ENCODE data around the gene CD177.
"Not testable (repeated sequence)": the region's sequence is repeated elsewhere in the genome, so short reads cannot be mapped to it uniquely, and the experiment has no call there.

CD177 gene

GRCh38 chr19:43332058-43332922 lies 21.2 kb upstream of the CD177 start:
- in situ Hi-C loops (cut with MboI; ENCODE audit: low sequenced_read_pairs): no loop called here

GRCh38 chr19:43336508-43336907 lies 17.0 kb upstream of the CD177 start:
- in situ Hi-C loops (cut with MboI; ENCODE audit: low sequenced_read_pairs): not testable (repeated sequence)

GRCh38 chr19:43337737-43338136 lies 15.7 kb upstream of the CD177 start:
- in situ Hi-C loops (cut with MboI; ENCODE audit: low sequenced_read_pairs): no loop called here

- in situ Hi-C loops (cut with MboI; ENCODE audit: low sequenced_read_pairs): no loop called here
These were observed 15.0 kb upstream of the CD177 start for GRCh38 chr19:43338530-43338929.

- in situ Hi-C loops (cut with MboI; ENCODE audit: low sequenced_read_pairs): not testable (repeated sequence)
These were observed 14.1 kb upstream of the CD177 start for GRCh38 chr19:43339243-43339930.

GRCh38 chr19:43340101-43340500 lies 13.4 kb upstream of the CD177 start:
- in situ Hi-C loops (cut with MboI; ENCODE audit: low sequenced_read_pairs): not testable (repeated sequence)

GRCh38 chr19:43341098-43341497 lies 12.4 kb upstream of the CD177 start:
- in situ Hi-C loops (cut with MboI; ENCODE audit: low sequenced_read_pairs): not testable (repeated sequence)

GRCh38 chr19:43342104-43342503 lies 11.4 kb upstream of the CD177 start:
- in situ Hi-C loops (cut with MboI; ENCODE audit: low sequenced_read_pairs): not testable (repeated sequence)

- in situ Hi-C loops (cut with MboI; ENCODE audit: low sequenced_read_pairs): not testable (repeated sequence)
These were observed 9.1 kb upstream of the CD177 start for GRCh38 chr19:43344347-43344925.

- in situ Hi-C loops (cut with MboI; ENCODE audit: low sequenced_read_pairs): not testable (repeated sequence)
These were observed 3.7 kb upstream of the CD177 start for GRCh38 chr19:43349813-43350212.

- in situ Hi-C loops (cut with MboI; ENCODE audit: low sequenced_read_pairs): no loop called here
These were observed 1.3 kb upstream of the CD177 start for GRCh38 chr19:43351998-43352746.

- in situ Hi-C loops (cut with MboI; ENCODE audit: low sequenced_read_pairs): no loop called here
These were observed 780 bp downstream of the CD177 start for GRCh38 chr19:43354305-43354627.

GRCh38 chr19:43356749-43357148 lies 3.3 kb downstream of the CD177 start:
- in situ Hi-C loops (cut with MboI; ENCODE audit: low sequenced_read_pairs): not testable (repeated sequence)

- in situ Hi-C loops (cut with MboI; ENCODE audit: low sequenced_read_pairs): no loop called here
These were observed 8.7 kb downstream of the CD177 start for GRCh38 chr19:43362179-43362578.

- in situ Hi-C loops (cut with MboI; ENCODE audit: low sequenced_read_pairs): no loop called here
These were observed 9.3 kb downstream of the CD177 start for GRCh38 chr19:43362745-43363144.

GRCh38 chr19:43365677-43366076 lies 12.2 kb downstream of the CD177 start:
- in situ Hi-C loops (cut with MboI; ENCODE audit: low sequenced_read_pairs): not testable (repeated sequence)

GRCh38 chr19:43367822-43368221 lies 14.3 kb downstream of the CD177 start:
- in situ Hi-C loops (cut with MboI; ENCODE audit: low sequenced_read_pairs): no loop called here

GRCh38 chr19:43368897-43369296 lies 15.4 kb downstream of the CD177 start:
- in situ Hi-C loops (cut with MboI; ENCODE audit: low sequenced_read_pairs): not testable (repeated sequence)

GRCh38 chr19:43371909-43372308 lies 18.4 kb downstream of the CD177 start:
- in situ Hi-C loops (cut with MboI; ENCODE audit: low sequenced_read_pairs): no loop called here

GRCh38 chr19:43372462-43372861 lies 19.0 kb downstream of the CD177 start:
- in situ Hi-C loops (cut with MboI; ENCODE audit: low sequenced_read_pairs): no loop called here

- in situ Hi-C loops (cut with MboI; ENCODE audit: low sequenced_read_pairs): not testable (repeated sequence)
These were observed 24.1 kb downstream of the CD177 start for GRCh38 chr19:43377624-43378023.

Data from HL-60/S4 treated with phorbol 12-myristate 13-acetate at 8.2 ng/mL for 4 days and 3 days (cell line).